Muscle layer of duodenum (tissue), 2 donors: ENCODE measurements around the gene CBX6.

Experiments used
- H3K27ac ChIP-seq: one replicate; pipeline ENCODE4 v1.7.0; 2013; ENCODE audit warnings: mild to moderate bottlenecking, low read length
- H3K27me3 ChIP-seq: one replicate; pipeline ENCODE4 v1.7.0; 2013; ENCODE audit warnings: low read depth, mild to moderate bottlenecking, control low read depth, low read length
- H3K36me3 ChIP-seq, 2 donors: one replicate each; pipeline ENCODE4 v1.7.0; 2013; ENCODE audit warnings: low read length in 2 of 2, control low read depth in 1 of 2, mild to moderate bottlenecking in 1 of 2; ENCODE audit not compliant: insufficient read depth in 2 of 2, control insufficient read depth in 1 of 2
- H3K4me1 ChIP-seq, 2 donors: one replicate each; pipeline ENCODE4 v1.7.0; 2013; ENCODE audit warnings: low read length in 2 of 2, mild to moderate bottlenecking in 2 of 2, control low read depth in 1 of 2, moderate library complexity in 1 of 2; ENCODE audit not compliant: insufficient read depth in 2 of 2, control insufficient read depth in 1 of 2
- H3K4me3 ChIP-seq, 2 donors: one replicate each; pipeline ENCODE4 v1.7.0; 2013; ENCODE audit warnings: low read length in 2 of 2, low read depth in 1 of 2, mild to moderate bottlenecking in 1 of 2
- H3K9me3 ChIP-seq, 2 donors: one replicate each; pipeline ENCODE4 v1.7.0; 2013; ENCODE audit warnings: low read length in 2 of 2, control low read depth in 1 of 2, mild to moderate bottlenecking in 1 of 2; ENCODE audit not compliant: control insufficient read depth in 1 of 2
- donor health status: healthy.

The CBX6 gene

DNA sequence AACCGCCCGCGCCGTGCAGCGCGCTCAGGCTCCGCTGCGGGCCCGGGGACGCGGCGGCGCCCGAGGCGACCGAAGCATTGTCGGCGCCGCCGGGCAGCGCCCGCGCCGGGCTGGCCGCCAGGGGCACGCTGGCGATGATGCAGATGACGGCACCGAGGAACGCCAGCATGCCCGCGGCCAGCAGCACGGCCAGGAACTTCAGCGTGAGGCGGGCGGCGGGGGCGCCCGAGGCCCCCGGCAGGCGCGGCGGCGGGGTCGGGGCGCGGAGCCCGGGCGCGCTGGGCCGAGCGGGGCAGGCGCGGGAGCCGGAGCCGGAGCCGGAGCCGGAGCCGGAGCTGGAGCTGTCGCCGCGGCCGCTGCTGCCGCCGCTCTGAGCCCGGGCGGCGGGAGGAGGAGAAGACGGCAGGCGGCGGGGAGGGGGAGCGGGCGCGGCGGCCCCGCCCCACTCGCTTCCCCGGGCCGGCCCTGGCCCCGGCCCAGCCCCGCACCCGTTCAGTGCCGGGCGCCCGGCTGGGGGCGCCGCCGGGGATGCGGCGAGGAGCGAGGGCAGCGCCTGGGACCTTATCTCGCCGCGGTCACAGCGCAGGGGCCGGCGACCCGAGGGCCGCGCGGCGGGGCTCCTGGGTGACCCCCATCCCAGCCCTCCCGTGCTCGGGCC lies 28.2 kb downstream of the CBX6 start, which contains the start of gene NPTXR:
NPTXR (minus strand) TSS at position 372 of the 658 bp plus-strand sequence.
- H3K9me3 ChIP-seq: no peaks in the 10 kb centered on the region
- H3K27me3 ChIP-seq: no peaks in the 10 kb centered on the region
- no peaks in the 10 kb centered on the region for H3K36me3 ChIP-seq
- peak within 1 kb of the TSS; percentile 11 to 64 for H3K4me3 ChIP-seq
- H3K27ac ChIP-seq: no peak within 1 kb of the TSS
- peaks cover 0 to 5% of the 10 kb centered on the region in 2 donors for H3K4me1 ChIP-seq

DNA sequence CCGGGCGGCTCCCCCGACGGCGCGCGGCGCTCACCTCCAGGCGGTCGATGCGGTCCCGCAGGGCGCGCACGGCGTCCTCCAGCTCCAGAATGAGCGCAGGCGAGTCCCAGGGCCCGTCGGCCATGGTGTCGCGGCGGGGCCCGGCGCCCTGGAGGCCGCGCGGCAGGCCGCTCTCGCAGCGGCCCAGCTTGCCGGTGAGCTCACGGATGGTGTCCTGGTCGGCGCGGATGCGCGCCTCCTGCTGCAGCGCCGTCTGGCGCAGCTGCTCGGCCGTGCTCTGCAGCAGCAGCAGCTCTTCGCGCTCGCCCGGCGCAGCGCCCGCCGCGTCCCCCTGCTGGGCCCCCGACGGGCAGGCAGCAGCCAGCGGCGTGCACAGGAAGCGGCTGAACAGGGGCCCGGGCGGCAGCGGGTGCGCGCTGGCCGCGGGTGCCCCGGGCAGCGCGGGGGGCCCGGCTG lies 28.8 kb downstream of the CBX6 start:
- Histone ChIP-seq H3K9me3 (no peaks in the 10 kb centered on the region), H3K27ac (no peak overlapping the region), H3K4me1 (peaks cover 0 to 5% of the 10 kb centered on the region in 2 donors), H3K27me3 (no peaks in the 10 kb centered on the region), H3K36me3 (no peaks in the 10 kb centered on the region), H3K4me3 (peak overlapping the region; percentile 11 to 64)

DNA sequence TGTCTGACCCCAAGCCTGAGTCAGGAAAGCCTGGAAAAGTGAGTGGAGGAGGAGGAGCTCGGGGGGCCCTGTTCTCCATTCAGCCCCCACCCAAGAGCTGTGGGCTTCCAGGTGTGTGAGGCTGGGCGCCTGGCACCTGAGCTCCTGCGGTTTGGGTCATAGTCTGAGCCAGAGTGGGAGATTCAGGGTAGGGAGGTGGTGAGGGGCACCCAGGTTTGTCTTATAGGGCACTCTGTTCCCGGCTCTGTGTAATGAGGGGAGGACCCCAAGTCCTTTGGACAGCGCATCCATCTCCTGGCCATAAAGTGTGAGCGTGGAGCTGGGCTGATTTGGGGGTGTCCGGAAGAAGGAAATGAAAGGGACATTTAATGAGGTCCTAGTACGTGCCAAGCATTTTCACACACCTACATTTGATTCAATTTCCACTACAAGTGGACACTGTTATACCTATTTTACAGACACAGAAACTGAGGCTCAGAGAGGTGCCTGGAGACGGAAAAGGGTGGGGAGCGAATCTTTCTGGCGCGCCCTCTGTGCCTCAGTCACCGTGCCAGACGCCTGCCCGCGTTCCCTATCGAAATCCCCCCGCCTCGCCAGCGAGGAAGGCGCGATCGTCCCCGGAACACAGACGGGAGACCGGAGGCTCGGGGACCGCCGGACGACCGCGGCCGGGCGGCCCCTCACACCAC lies 29.4 kb downstream of the CBX6 start:
- H3K27me3 ChIP-seq: no peaks in the 10 kb centered on the region
- no peaks in the 10 kb centered on the region for H3K36me3 ChIP-seq
- peak overlapping the region; percentile 11 to 64 for H3K4me3 ChIP-seq
- peaks cover 0 to 5% of the 10 kb centered on the region in 2 donors for H3K4me1 ChIP-seq
- no peak overlapping the region for H3K27ac ChIP-seq
- H3K9me3 ChIP-seq: no peaks in the 10 kb centered on the region

DNA sequence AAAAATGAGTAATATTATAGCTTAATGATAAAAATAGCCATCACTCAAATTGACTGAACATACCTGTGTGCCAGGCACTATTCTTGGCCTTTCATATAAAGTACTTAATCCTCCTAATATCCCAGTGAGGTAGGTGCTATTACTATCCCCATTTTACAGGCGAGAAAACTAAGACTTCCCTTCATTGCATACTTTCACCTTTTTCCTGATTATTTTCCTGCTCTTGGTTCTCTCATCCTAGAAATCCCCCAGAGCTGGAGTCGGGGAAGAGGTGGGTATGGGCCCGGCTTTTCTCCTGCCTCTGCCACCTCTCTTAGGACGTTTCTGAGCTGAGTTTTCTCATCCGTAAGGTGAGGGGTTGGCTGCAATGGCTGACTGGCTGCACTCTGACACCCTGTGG lies 30.4 kb downstream of the CBX6 start:
- H3K27me3 ChIP-seq: no peaks in the 10 kb centered on the region
- H3K9me3 ChIP-seq: no peaks in the 10 kb centered on the region
- no peak overlapping the region for H3K4me3 ChIP-seq

DNA sequence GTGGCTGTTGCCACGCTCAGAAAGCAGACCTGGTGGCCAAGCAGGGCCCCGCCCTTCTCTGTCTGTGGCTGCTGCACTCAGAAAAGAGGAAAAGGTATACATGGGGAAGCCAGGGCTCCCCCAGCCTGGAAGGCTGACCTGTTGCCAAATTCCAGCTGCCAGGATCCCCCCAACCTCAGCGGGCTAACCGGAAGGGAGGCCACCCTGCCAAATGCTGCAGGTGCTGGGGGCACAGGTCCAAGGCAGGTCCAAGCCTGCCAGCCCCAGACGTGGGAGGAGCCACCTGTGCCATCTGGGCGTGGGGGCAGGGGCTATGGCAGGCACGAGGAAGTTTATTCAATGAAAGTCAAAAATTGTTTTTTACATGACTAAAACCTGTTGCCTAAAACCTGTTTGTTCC lies 30.8 kb downstream of the CBX6 start:
- Histone ChIP-seq H3K9me3 (no peaks in the 10 kb centered on the region), H3K4me1 (peaks cover 0 to 5% of the 10 kb centered on the region in 2 donors), H3K36me3 (no peaks in the 10 kb centered on the region), H3K27ac (no peak overlapping the region), H3K4me3 (no peak overlapping the region), H3K27me3 (no peaks in the 10 kb centered on the region)

More for the DNA sequence above, 30.4 kb downstream of the CBX6 start:
- no peak overlapping the region for H3K27ac ChIP-seq
- H3K4me1 ChIP-seq: peaks cover 0 to 5% of the 10 kb centered on the region in 2 donors
- H3K36me3 ChIP-seq: no peaks in the 10 kb centered on the region

DNA sequence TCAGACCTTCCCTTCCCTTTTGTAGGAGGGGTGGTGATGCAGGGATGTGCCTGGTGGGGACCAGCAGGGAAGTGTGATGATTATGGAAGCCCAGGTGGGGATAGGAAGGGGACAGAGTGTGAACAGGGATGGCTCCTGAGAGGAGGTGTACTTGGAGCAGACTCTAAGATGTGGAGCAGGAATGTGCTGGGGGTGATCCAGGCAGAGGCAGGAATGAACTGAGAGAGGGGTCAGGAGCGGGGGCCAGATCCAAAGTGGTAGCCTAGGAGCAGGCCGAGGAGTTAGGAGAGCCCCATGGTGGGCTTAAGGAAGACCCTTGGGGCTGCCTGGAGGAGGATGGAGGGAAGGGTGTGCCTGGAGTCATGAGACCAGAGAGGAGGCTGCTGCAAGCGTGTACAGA lies 31.9 kb downstream of the CBX6 start:
- Histone ChIP-seq H3K4me3 (no peak overlapping the region), H3K27ac (no peak overlapping the region), H3K36me3 (no peaks in the 10 kb centered on the region), H3K9me3 (no peaks in the 10 kb centered on the region), H3K27me3 (no peaks in the 10 kb centered on the region), H3K4me1 (peaks cover 0 to 5% of the 10 kb centered on the region in 2 donors)

DNA sequence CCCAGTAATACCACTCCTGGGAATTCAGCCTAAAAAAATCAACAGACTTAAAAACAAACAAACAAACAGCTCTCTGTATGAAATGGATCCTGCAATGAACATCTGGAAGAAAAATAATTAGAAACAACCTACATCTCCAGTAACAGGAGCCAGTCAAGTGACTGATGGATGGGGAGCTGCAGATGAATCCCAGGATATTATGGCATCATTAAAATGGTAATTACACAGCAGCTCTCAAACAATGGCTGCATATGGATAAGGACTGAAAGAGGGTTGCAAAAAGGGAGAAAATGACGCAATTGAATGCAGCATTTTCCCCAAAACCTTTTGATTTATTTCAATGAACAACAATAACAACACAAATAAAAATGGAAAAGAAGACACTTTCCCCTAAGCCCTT lies 32.3 kb downstream of the CBX6 start:
- Histone ChIP-seq H3K4me3 (no peak overlapping the region), H3K9me3 (no peaks in the 10 kb centered on the region), H3K27me3 (no peaks in the 10 kb centered on the region), H3K4me1 (peaks cover 0 to 5% of the 10 kb centered on the region in 2 donors), H3K27ac (no peak overlapping the region), H3K36me3 (no peaks in the 10 kb centered on the region)

DNA sequence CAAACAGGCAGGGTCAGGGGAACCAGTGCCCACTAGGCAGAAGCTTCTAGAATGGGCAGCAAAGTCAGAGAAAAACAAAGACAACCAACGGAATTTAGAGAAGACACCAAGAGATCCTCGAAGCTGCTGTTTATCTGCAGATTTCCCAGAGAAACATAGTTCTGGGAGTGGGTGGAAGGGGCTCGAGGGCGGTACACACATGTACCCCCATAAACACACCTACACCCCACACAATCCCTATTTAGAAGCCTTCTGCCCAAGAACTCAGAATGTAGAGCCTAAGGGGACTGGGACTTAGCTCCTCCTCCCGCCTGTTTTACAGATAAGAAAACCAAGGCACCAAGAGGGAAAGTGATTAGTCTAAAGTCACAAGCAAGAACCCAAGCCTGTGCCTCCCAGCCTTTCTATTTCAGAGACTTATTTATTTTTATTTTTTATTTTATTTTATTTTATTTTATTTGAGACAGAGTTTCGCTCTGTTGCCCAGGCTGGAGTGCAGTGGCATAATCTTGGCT lies 34.5 kb downstream of the CBX6 start:
- Histone ChIP-seq H3K36me3 (no peaks in the 10 kb centered on the region), H3K4me1 (no peaks in the 10 kb centered on the region), H3K27me3 (no peaks in the 10 kb centered on the region)

DNA sequence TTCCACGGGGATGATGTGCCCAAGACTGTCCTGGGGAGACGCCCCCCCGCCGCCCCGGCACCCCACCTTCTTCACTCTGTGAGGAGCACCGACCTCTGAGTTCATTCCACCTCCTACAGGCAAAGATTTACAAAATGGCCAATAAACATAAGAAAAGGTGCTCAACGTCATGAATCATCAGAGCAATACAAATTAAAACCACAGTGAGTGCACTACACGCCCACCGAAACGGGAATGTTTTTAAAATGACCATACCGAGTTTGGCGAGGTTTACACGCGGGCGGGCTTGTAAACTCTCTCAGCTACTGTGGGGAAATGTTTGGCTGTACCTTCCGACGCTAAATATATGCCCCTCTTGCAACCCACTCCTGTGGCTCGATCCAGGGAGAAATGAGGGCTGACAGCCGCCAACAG lies 36.1 kb downstream of the CBX6 start:
- Histone ChIP-seq H3K4me1 (no peaks in the 10 kb centered on the region), H3K9me3 (no peaks in the 10 kb centered on the region), H3K27me3 (no peaks in the 10 kb centered on the region), H3K36me3 (no peaks in the 10 kb centered on the region), H3K27ac (no peak overlapping the region), H3K4me3 (no peak overlapping the region)

More for the DNA sequence above, 34.5 kb downstream of the CBX6 start:
- Histone ChIP-seq H3K4me3 (no peak overlapping the region), H3K27ac (no peak overlapping the region), H3K9me3 (no peaks in the 10 kb centered on the region)

DNA sequence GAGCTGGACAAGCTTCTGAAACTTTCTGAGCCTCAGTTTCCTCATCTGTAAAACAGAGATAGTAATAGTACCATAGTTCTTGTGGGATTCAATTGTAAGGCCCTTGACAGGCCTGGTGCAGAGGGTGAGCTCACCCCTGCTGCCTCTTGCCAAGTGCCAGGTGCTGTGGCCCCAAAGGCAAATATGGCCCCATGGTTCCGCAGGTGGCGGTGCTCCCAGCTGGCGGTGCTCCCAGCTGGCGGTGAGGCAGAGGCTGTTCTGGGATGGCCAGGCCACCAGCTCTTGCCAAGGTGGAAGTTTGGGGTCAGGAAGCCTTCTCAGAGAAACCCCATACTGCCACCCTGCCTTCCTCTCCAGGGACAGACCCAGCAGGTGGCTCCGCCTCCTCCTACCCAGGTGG lies 37.0 kb downstream of the CBX6 start:
- Histone ChIP-seq H3K36me3 (no peaks in the 10 kb centered on the region), H3K4me1 (no peaks in the 10 kb centered on the region), H3K4me3 (no peak overlapping the region), H3K9me3 (no peaks in the 10 kb centered on the region), H3K27ac (no peak overlapping the region), H3K27me3 (no peaks in the 10 kb centered on the region)

DNA sequence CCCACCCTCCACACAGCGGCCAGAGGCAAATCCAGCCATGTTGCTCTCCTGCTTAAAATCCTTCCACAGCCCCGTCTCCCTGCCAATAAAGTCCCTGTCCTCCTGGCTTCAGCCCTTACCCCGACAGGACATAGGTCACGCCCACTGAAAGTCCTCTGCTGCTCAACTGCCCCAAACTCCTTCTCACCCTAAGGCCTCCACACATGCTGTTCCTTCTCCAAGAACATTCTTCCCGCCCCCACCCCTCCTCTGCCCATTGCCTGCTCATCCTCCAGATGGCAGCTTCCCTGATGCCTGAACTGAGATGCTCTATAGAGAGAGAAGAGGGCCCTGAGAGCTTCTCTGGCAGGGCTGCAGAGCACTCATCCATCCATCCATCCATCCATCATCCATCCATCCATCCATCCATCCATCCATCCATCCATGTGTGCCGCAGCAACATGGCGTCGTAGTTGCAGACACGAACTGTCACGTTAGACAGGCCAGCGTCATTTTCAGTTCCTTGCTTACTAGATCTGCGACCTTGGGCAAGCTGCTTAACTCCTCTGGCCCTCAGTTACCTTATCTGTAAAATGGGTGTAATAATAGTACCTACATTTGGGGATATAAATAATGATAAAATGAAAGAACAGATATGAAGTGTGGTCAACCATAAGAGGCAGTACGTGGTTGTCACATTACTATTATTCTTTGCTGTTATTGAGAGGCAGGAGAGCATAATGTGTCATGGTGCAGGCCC lies 37.6 kb downstream of the CBX6 start:
- Histone ChIP-seq H3K36me3 (no peaks in the 10 kb centered on the region), H3K4me3 (no peak overlapping the region), H3K27ac (no peak overlapping the region), H3K27me3 (no peaks in the 10 kb centered on the region), H3K4me1 (no peaks in the 10 kb centered on the region), H3K9me3 (no peaks in the 10 kb centered on the region)
